NOMO-1 treated with DMSO at 0.1 percent for 48 hours (cell line): ENCODE data around the gene TBC1D1.

Experiments
- DNase-seq: peaks from one replicate; lab custom pipeline; 2025; ENCODE audit not compliant: unreplicated experiment; lab: John Stamatoyannopoulos, UW

The TBC1D1 gene

GRCh38 chr4:38141808-38142500 is 251.1 kb downstream of the TBC1D1 start:
- no peak for DNase-seq

- no peak for DNase-seq
These were observed 253.1 kb downstream of the TBC1D1 start for GRCh38 chr4:38144031-38144430.

- DNase-seq = no peak
These were observed 254.3 kb downstream of the TBC1D1 start for GRCh38 chr4:38145033-38145678.

- no peak for DNase-seq
These were observed 254.9 kb downstream of the TBC1D1 start for GRCh38 chr4:38145741-38146140.

- DNase-seq = no peak
These were observed 255.5 kb downstream of the TBC1D1 start for GRCh38 chr4:38146383-38146782.

- no peak for DNase-seq
These were observed 258.6 kb downstream of the TBC1D1 start for GRCh38 chr4:38149472-38149996.

GRCh38 chr4:38149997-38150671 is 259.2 kb downstream of the TBC1D1 start:
- DNase-seq = no peak

GRCh38 chr4:38150766-38151165 is 259.9 kb downstream of the TBC1D1 start:
- DNase-seq = no peak

GRCh38 chr4:38151873-38152272 is 261.0 kb downstream of the TBC1D1 start:
- no peak for DNase-seq

- DNase-seq = no peak
These were observed 261.4 kb downstream of the TBC1D1 start for GRCh38 chr4:38152305-38152704.

- no peak for DNase-seq
These were observed 262.0 kb downstream of the TBC1D1 start for GRCh38 chr4:38152721-38153386.

- DNase-seq = no peak
These were observed 262.5 kb downstream of the TBC1D1 start for GRCh38 chr4:38153387-38153760.

GRCh38 chr4:38154252-38154651 is 263.4 kb downstream of the TBC1D1 start:
- no peak for DNase-seq

- DNase-seq = no peak
These were observed 264.1 kb downstream of the TBC1D1 start for GRCh38 chr4:38154681-38155588.

- no peak for DNase-seq
These were observed 264.9 kb downstream of the TBC1D1 start for GRCh38 chr4:38155589-38156294.

GRCh38 chr4:38157592-38157991 is 266.7 kb downstream of the TBC1D1 start:
- no peak for DNase-seq

GRCh38 chr4:38160487-38161207 is 269.8 kb downstream of the TBC1D1 start:
- peak; percentile 91 for DNase-seq

- no peak for DNase-seq
These were observed 270.6 kb downstream of the TBC1D1 start for GRCh38 chr4:38161208-38162113.
